Mucosa of stomach (tissue), 1 donor: ENCODE results near the gene STK24.

Experiments
- H3K27me3 ChIP-seq: one replicate; pipeline ENCODE4 v1.7.0; 2013; ENCODE audit warnings: mild to moderate bottlenecking, low read length; ENCODE audit not compliant: control insufficient read depth, insufficient read depth
- H3K36me3 ChIP-seq: one replicate; pipeline ENCODE4 v1.7.0; 2013; ENCODE audit warnings: low read length; ENCODE audit not compliant: control insufficient read depth, insufficient read depth
- H3K4me1 ChIP-seq: one replicate; pipeline ENCODE4 v1.7.0; 2013; ENCODE audit warnings: mild to moderate bottlenecking, low read length; ENCODE audit not compliant: control insufficient read depth, insufficient read depth
- H3K4me3 ChIP-seq: one replicate; pipeline ENCODE4 v1.7.0; 2013; ENCODE audit warnings: low read length
- H3K9ac ChIP-seq: one replicate; pipeline ENCODE4 v1.7.0; 2013; ENCODE audit warnings: mild to moderate bottlenecking, low read length, moderate library complexity
- H3K9me3 ChIP-seq: one replicate; pipeline ENCODE4 v1.7.0; 2013; ENCODE audit warnings: mild to moderate bottlenecking, low read length, moderate library complexity; ENCODE audit not compliant: control insufficient read depth
- donor health status: Pancreatic carcinoma.

The STK24 gene

GRCh38 chr13:98546402-98546801 is 30.5 kb downstream of the STK24 start:
- peaks cover 54% of the 10 kb centered on the region for H3K4me1 ChIP-seq
- H3K9me3 ChIP-seq = no peaks in the 10 kb centered on the region
- H3K36me3 ChIP-seq = peaks cover 7% of the 10 kb centered on the region
- no peak overlapping the region for H3K9ac ChIP-seq
- no peaks in the 10 kb centered on the region for H3K27me3 ChIP-seq
- H3K4me3 ChIP-seq = no peak overlapping the region

- no peak overlapping the region for H3K9ac ChIP-seq
- no peaks in the 10 kb centered on the region for H3K36me3 ChIP-seq
- H3K27me3 ChIP-seq = no peaks in the 10 kb centered on the region
- no peaks in the 10 kb centered on the region for H3K9me3 ChIP-seq
- no peak overlapping the region for H3K4me3 ChIP-seq
- H3K4me1 ChIP-seq = peaks cover 63% of the 10 kb centered on the region
Measured at GRCh38 chr13:98544104-98544710, 32.7 kb downstream of the STK24 start.

GRCh38 chr13:98543378-98544103 is 33.4 kb downstream of the STK24 start:
- no peaks in the 10 kb centered on the region for H3K9me3 ChIP-seq
- no peaks in the 10 kb centered on the region for H3K27me3 ChIP-seq
- H3K36me3 ChIP-seq = no peaks in the 10 kb centered on the region
- H3K4me1 ChIP-seq = peaks cover 61% of the 10 kb centered on the region
- no peak overlapping the region for H3K9ac ChIP-seq
- H3K4me3 ChIP-seq = no peak overlapping the region

GRCh38 chr13:98542568-98543377 is 34.1 kb downstream of the STK24 start:
- Histone ChIP-seq H3K4me3 (no peak overlapping the region), H3K36me3 (no peaks in the 10 kb centered on the region), H3K9me3 (no peaks in the 10 kb centered on the region), H3K9ac (no peak overlapping the region), H3K27me3 (no peaks in the 10 kb centered on the region), H3K4me1 (peaks cover 54% of the 10 kb centered on the region)

- no peak overlapping the region for H3K4me3 ChIP-seq
- no peaks in the 10 kb centered on the region for H3K27me3 ChIP-seq
- H3K9me3 ChIP-seq = no peaks in the 10 kb centered on the region
- no peak overlapping the region for H3K9ac ChIP-seq
- H3K36me3 ChIP-seq = no peaks in the 10 kb centered on the region
- H3K4me1 ChIP-seq = peaks cover 56% of the 10 kb centered on the region
Measured at GRCh38 chr13:98541701-98542203, 35.2 kb downstream of the STK24 start.

GRCh38 chr13:98541191-98541590 is 35.7 kb downstream of the STK24 start:
- Histone ChIP-seq H3K9me3 (no peaks in the 10 kb centered on the region), H3K4me3 (no peak overlapping the region), H3K9ac (no peak overlapping the region), H3K4me1 (peaks cover 61% of the 10 kb centered on the region), H3K36me3 (no peaks in the 10 kb centered on the region), H3K27me3 (no peaks in the 10 kb centered on the region)

- Histone ChIP-seq H3K4me1 (peaks cover 65% of the 10 kb centered on the region), H3K27me3 (no peaks in the 10 kb centered on the region), H3K36me3 (no peaks in the 10 kb centered on the region), H3K9ac (no peak overlapping the region), H3K9me3 (no peaks in the 10 kb centered on the region), H3K4me3 (no peak overlapping the region)
Measured at GRCh38 chr13:98540476-98540875, 36.4 kb downstream of the STK24 start.

- H3K4me1 ChIP-seq = peaks cover 70% of the 10 kb centered on the region
Measured at GRCh38 chr13:98539666-98540065, 37.2 kb downstream of the STK24 start.

GRCh38 chr13:98538876-98539275 is 38.0 kb downstream of the STK24 start:
- Histone ChIP-seq H3K27me3 (no peaks in the 10 kb centered on the region), H3K36me3 (no peaks in the 10 kb centered on the region), H3K9me3 (no peaks in the 10 kb centered on the region), H3K4me1 (peaks cover 71% of the 10 kb centered on the region), H3K9ac (no peak overlapping the region), H3K4me3 (no peak overlapping the region)

More at GRCh38 chr13:98539666-98540065, 37.2 kb downstream of the STK24 start:
- Histone ChIP-seq H3K27me3 (no peaks in the 10 kb centered on the region), H3K36me3 (no peaks in the 10 kb centered on the region), H3K9ac (no peak overlapping the region), H3K9me3 (no peaks in the 10 kb centered on the region), H3K4me3 (no peak overlapping the region)

GRCh38 chr13:98537740-98538139 is 39.2 kb downstream of the STK24 start:
- no peaks in the 10 kb centered on the region for H3K9me3 ChIP-seq
- peaks cover 63% of the 10 kb centered on the region for H3K4me1 ChIP-seq

GRCh38 chr13:98537306-98537705 is 39.6 kb downstream of the STK24 start:
- no peak overlapping the region for H3K9ac ChIP-seq
- no peaks in the 10 kb centered on the region for H3K36me3 ChIP-seq
- H3K9me3 ChIP-seq = no peaks in the 10 kb centered on the region
- no peaks in the 10 kb centered on the region for H3K27me3 ChIP-seq
- peaks cover 58% of the 10 kb centered on the region for H3K4me1 ChIP-seq
- no peak overlapping the region for H3K4me3 ChIP-seq

More at GRCh38 chr13:98537740-98538139, 39.2 kb downstream of the STK24 start:
- no peak overlapping the region for H3K4me3 ChIP-seq
- no peaks in the 10 kb centered on the region for H3K27me3 ChIP-seq
- H3K9ac ChIP-seq = no peak overlapping the region
- no peaks in the 10 kb centered on the region for H3K36me3 ChIP-seq

- Histone ChIP-seq H3K27me3 (no peaks in the 10 kb centered on the region), H3K4me1 (peaks cover 53% of the 10 kb centered on the region), H3K9ac (no peak overlapping the region), H3K4me3 (no peak overlapping the region), H3K9me3 (no peaks in the 10 kb centered on the region), H3K36me3 (no peaks in the 10 kb centered on the region)
Measured at GRCh38 chr13:98536729-98537128, 40.2 kb downstream of the STK24 start.
